GM21825 (cell line): ENCODE results near the gene PM20D2.

Source experiments
- ATAC-seq: cut with Tn5 transposase; IDR thresholded peaks from one replicate; pipeline ENCODE4 v1.9.1; 2021; ENCODE audit warnings: mild to moderate bottlenecking, moderate library complexity; ENCODE audit not compliant: unreplicated experiment

PM20D2 gene

DNA sequence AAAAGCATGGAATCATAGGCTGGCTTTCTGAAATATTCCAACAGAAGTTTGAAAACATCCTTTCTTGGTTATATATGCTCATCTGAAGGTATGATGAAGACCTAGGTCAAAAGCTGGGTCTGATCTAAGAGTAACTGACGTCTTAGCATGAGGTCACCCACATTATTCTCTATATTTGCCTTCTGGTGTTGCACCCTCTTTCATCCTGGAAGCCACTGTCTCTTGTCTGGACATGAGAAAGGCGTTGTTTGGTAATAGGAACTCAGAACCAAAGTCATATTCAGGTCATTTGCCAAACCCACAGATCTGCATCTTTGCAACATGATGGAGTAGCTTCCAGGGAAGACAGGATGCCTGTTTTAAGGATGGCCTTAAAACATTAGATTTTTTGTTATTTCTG, 53.7 kb downstream of the PM20D2 start:
- ATAC-seq: no peak

GRCh38 chr6:89200706-89201215, 54.9 kb downstream of the PM20D2 start:
- no peak for ATAC-seq

DNA sequence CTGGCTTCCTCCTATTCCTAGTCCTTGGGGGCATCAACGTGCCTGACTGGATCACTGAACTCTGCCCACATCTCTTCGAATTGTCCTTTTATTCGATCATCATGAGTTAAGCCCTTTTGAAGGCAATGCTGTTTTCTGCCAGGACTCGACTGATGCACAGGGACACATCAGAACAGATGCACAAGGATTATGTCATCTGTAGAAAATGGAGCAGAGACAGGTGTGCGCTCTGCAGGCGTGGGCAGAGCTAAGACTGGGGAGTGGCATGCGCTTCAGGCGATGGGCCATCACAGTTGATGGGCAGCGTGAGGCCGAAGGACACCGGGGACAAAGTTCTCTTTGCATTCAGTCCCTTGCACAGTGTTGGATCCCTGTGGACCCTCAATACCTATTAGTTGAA, 58.2 kb downstream of the PM20D2 start:
- ATAC-seq: no peak

DNA sequence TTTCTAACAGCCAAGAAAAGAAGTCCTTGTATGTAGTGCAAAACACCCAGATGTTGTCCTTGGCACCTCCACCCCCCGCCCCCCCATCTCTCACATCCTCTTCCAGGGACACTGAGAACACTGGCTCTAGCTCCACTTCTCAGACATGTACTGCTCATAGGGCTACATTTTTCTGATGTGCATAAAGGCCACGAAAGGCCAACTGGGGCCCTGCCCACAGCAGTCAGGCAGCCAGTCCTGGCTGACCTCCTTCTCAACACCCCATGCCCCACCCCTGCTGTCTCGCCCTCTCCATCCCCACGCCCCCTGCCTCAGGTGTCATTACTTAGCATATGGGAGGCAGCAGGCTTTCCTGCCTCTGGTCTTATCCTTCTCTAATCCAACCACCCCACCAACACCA, 60.0 kb downstream of the PM20D2 start:
- no peak for ATAC-seq

DNA sequence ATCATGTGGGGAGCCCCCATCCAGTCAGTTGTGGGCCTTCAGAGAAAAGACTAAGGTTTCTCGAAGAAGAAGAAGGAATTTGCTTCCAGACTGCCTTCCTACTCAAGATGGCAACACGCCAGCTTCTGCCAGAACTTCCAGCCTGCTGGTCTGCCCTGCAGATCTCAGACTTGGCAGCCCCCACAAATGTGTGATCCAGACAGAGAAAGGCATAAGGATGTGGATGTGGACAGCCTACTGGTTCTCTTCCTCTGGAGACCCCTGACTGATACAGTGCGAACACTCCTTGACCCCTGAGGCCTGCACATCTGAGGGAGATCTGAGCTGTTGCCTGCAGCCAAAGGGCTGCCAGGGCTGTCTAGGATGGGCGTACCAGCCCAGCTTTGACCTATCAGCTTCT, 62.7 kb downstream of the PM20D2 start:
- no peak for ATAC-seq

DNA sequence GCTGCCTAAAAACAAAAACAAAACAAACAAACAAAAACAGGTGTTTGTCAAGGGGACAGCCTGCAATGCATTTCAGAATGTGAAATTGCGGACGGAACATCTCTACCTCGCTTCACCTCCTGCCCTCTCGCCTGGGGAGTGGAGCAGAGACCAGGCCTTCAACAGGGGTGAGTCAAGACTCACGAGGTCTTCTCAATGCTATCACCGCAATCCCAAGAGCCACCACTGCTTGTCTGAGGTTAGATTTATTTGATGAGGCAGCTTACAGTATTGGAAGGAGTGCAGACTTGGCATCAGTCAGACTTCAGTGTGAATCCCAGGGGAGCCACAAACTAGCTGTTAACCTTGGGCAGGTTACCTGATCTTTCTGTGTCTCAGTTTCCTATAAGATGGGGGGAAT, 63.6 kb downstream of the PM20D2 start:
- no peak for ATAC-seq

- no peak for ATAC-seq
These were observed 66.6 kb downstream of the PM20D2 start for GRCh38 chr6:89212472-89212871.

- ATAC-seq: no peak
These were observed 68.3 kb downstream of the PM20D2 start for GRCh38 chr6:89214197-89214596.
